GM12878 (cell line): Measurements from ENCODE around the gene ZNF532. TPM values are rescaled to one million over a fixed set of nuclear protein-coding genes. Genes with fewer than 3 reads are reported as not detected.

Experiments
- ATAC-seq: fragments of 200-7000 bp; cut with Tn5 transposase; 3 replicates; pipeline ENCODE4 v1.9.1; 2020; ENCODE audit warnings: mild to moderate bottlenecking, moderate library complexity
- BruUV-seq: library from RNA; stranded (reverse); fragments of 400-500 nt; replicated peaks from 2 replicates; lab custom pipeline; 2021; lab: Mats Ljungman, UMichigan
- CTCF ChIA-PET: fragments of 300-600 bp; sonication (Branson Sonifier 250); formaldehyde crosslinking; extraction: SDS; loops from one replicate; lab custom pipeline; 2021; ENCODE audit warnings: inconsistent platforms; lab: Yijun Ruan, JAX
- POLR2A ChIA-PET: fragments of 350-600 bp; formaldehyde crosslinking; extraction: SDS; loops from one replicate; lab custom pipeline; 2021; ENCODE audit warnings: inconsistent platforms; lab: Charles Lee
- RAD21 ChIA-PET: fragments of 300-600 bp; sonication (Branson Sonifier 250); formaldehyde crosslinking; loops from one replicate; lab custom pipeline; 2023; ENCODE audit warnings: antibody characterized with exemption; ENCODE audit not compliant: unreplicated experiment; lab: Charles Lee
- SMC1A ChIA-PET: fragments of 300-600 bp; sonication (Branson Sonifier 250); formaldehyde crosslinking; loops from one replicate; lab custom pipeline; 2023; ENCODE audit not compliant: unreplicated experiment, uncharacterized antibody; lab: Charles Lee
- DNase-seq: peaks from one replicate; pipeline ENCODE4 v3.0.0-alpha.2; 2011; ENCODE audit warnings: low read depth, low spot score
- FAIRE-seq: peaks from 3 replicates; lab custom pipeline; 2011; peaks lifted over from hg19 to GRCh38; lab: Jason Lieb, UNC
- H2AFZ ChIP-seq: 2 replicates; pipeline ENCODE4 v1.6.0; 2011; ENCODE audit warnings: low read depth, low read length, control low read depth; ENCODE audit not compliant: control insufficient read depth
- H3K27ac ChIP-seq: 2 replicates; pipeline ENCODE4 v1.5.1; 2011; ENCODE audit warnings: control low read depth; ENCODE audit not compliant: control insufficient read depth, insufficient read depth
- H3K27me3 ChIP-seq, 2 experiments: replicated peaks in 1 of 2; 2 replicates each; pipeline versions ENCODE4 v1.6.0 to v1.6.1; 2011; ENCODE audit warnings: low read length in 1 of 2; ENCODE audit not compliant: control insufficient read depth in 2 of 2, insufficient read depth in 2 of 2
- H3K36me3 ChIP-seq, 2 experiments: 2 replicates each; pipeline ENCODE4 v1.5.1; 2011; ENCODE audit warnings: low read length in 1 of 2; ENCODE audit not compliant: control insufficient read depth in 2 of 2, insufficient read depth in 2 of 2
- H3K4me1 ChIP-seq: 2 replicates; pipeline ENCODE4 v1.6.1; 2011; ENCODE audit warnings: mild to moderate bottlenecking, low read length, moderate library complexity, mixed read lengths; ENCODE audit not compliant: control insufficient read depth, insufficient read depth
- H3K4me2 ChIP-seq: 2 replicates; pipeline ENCODE4 v1.6.0; 2011; ENCODE audit warnings: control low read depth; ENCODE audit not compliant: control insufficient read depth, insufficient read depth
- H3K4me3 ChIP-seq: fragments of 200-600 bp; sonication (generic); 2 replicates; pipeline ENCODE4 v1.5.1; 2016
- H3K79me2 ChIP-seq: 2 replicates; pipeline ENCODE4 v1.6.0; 2011; ENCODE audit warnings: low read length; ENCODE audit not compliant: control insufficient read depth, insufficient read depth
- H3K9ac ChIP-seq: 2 replicates; pipeline ENCODE4 v1.8.0; 2011; ENCODE audit warnings: low read length, control low read depth, mixed read lengths; ENCODE audit not compliant: control insufficient read depth, insufficient read depth
- H3K9me3 ChIP-seq: replicated peaks from 3 replicates; pipeline ENCODE4 v1.5.1; 2011; ENCODE audit warnings: mild to moderate bottlenecking, low read length; ENCODE audit not compliant: control insufficient read depth, insufficient read depth
- H4K20me1 ChIP-seq: 2 replicates; pipeline ENCODE4 v1.6.0; 2011; ENCODE audit not compliant: control insufficient read depth, insufficient read depth
- KDM1A ChIP-seq: fragments of 200-600 bp; sonication (generic); IDR thresholded peaks from 2 replicates; pipeline ENCODE4 v1.6.1; 2016; ENCODE audit warnings: borderline replicate concordance
- NRF1 ChIP-seq: conservative IDR thresholded peaks from 2 replicates; pipeline ENCODE4 v1.6.1; 2011; ENCODE audit warnings: mild to moderate bottlenecking, low read depth, low read length, improper control_type of control experiment
- POLR2A ChIP-seq: IDR thresholded peaks from 2 replicates; pipeline ENCODE4 v1.6.1; 2011; ENCODE audit warnings: low read depth, mild to moderate bottlenecking, low read length
- WGBS: methylation state at CpG from one replicate; pipeline ENCODE4 v1.1.6; 2016; ENCODE audit warnings: low lambda C conversion rate; ENCODE audit not compliant: insufficient replicate concordance, insufficient coverage; ENCODE audit errors: missing lambda C conversion rate; 5-methylcytosine and 5-hydroxymethylcytosine counted together
- in situ Hi-C: fragments of 300-500 bp; cut with MboI; formaldehyde crosslinking; loops from 9 replicates; pipeline ENCODE4 v1.14.3; 2018; ENCODE audit warnings: mixed read lengths
- intact Hi-C: fragments of 100-400 bp; cut with micrococcal nuclease; formaldehyde crosslinking; loops from one replicate; pipeline ENCODE4 v1.14.2; 2022; ENCODE audit not compliant: unreplicated experiment
- polyA plus RNA-seq, 11 experiments: library from polyadenylated mRNA; depleted of rRNA in 4 of 11; unstranded in 6 of 11; stranded (reverse) in 5 of 11; fragments of >200 nt; fragmentation: Nextera tagmentation in 4 of 11; fragmentation: Illumina TruSeq in 1 of 11; extraction: Ambion mirVana in 4 of 11; extraction: Trizol in 1 of 11; gene quantifications; 1 replicate in 1 of 11; 2 replicates in 10 of 11; pipeline versions ENCODE4 v1.2.1 to v1.2.3, GENCODE V29; 2011 to 2016; ENCODE audit warnings: inconsistent platforms in 2 of 11, missing spikeins in 2 of 11, low read depth in 1 of 11
- total RNA-seq, 4 experiments: library from RNA; depleted of rRNA in 3 of 4; stranded (reverse); fragments of >200 nt in 3 of 4; fragmentation: Illumina TruSeq in 1 of 4; extraction: Trizol in 1 of 4; gene quantifications; 2 replicates each; pipeline versions ENCODE4 v1.2.1 to v1.2.3, GENCODE V29; 2013 to 2021
- TF ChIP-seq, protein P1 (sequence below): IDR thresholded peaks from 2 replicates; pipeline ENCODE4 v1.6.1; 2011; ENCODE audit warnings: low read depth, low read length, improper control_type of control experiment, borderline replicate concordance

Gene ZNF532
- total and polyA plus RNA-seq, 10 of the 15 experiments (the other 5 are each of a cell fraction or from before 2014, with no cell fraction given) = 0.44 to 3.4 (median 1.4) TPM

DNA sequence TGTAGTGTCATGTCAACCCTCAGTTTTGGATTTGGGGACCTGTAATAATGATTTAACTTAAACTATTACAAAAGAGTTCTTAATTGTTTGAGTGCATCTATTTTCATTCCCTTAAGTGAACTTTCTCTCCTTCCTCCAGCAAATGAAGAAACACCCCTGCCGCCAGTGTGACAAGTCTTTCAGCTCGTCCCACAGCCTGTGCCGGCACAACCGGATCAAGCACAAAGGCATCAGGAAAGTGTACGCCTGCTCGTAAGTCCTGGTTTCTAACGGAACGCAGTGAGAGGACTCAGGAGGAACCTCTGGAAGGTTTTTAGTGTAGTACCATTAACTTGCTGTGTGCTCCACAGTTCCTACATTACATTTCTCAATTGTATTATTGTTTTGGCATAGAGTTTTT is 114.2 kb downstream of the ZNF532 start (continued):
- TF ChIP-seq, protein P1, sequence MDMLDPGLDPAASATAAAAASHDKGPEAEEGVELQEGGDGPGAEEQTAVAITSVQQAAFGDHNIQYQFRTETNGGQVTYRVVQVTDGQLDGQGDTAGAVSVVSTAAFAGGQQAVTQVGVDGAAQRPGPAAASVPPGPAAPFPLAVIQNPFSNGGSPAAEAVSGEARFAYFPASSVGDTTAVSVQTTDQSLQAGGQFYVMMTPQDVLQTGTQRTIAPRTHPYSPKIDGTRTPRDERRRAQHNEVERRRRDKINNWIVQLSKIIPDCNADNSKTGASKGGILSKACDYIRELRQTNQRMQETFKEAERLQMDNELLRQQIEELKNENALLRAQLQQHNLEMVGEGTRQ = no peak
- no peak for TF ChIP-seq KDM1A
- TF ChIP-seq POLR2A = no peak
- TF ChIP-seq, all 136 proteins: peak for 0

DNA sequence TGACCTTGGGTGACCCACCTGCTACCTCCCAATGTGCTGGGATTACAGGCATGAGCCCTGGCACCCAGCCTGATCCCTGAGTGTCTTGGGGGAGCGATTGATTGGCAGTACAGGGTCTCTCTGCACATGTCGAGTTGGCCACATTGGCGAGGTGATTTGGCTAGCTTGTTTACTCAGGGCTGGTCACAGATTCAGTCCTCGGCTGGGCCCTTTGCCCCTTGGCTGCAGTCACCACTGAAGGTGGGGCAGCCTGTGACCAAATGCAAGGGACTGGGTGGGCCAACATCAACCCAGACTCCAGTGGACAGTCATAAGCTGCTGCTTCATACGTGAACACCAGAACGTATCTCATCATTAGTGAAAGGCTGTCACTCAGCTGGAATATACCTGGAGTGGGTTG is 114.9 kb downstream of the ZNF532 start:
- H3K4me2 ChIP-seq = no peak overlapping the region
- RAD21 ChIA-PET = interaction anchor here (0.9 kb wide), 1 partner anchor 218 kb away, joined by 3 read pairs; no protein-coding TSS in a partner anchor
- no peak overlapping the region for H3K4me3 ChIP-seq
- H2AFZ ChIP-seq = no peak overlapping the region
- H3K4me1 ChIP-seq = peaks cover 15% of the 10 kb centered on the region
- POLR2A ChIA-PET = interaction anchor here (1.3 kb wide), 1 partner anchor 8 kb away, joined by 3 read pairs; no protein-coding TSS in a partner anchor
- H4K20me1 ChIP-seq = no peaks in the 10 kb centered on the region
- intact Hi-C loops = no loop called here
- peaks cover 0 to 5% of the 10 kb centered on the region in 2 experiments; a peak in 1 of 4 replicates for H3K36me3 ChIP-seq
- H3K27me3 ChIP-seq = no peaks in the 10 kb centered on the region
- no TSS peak for BruUV-seq
- no peaks in the 10 kb centered on the region for H3K9me3 ChIP-seq
- DNase-seq = no peak
- no peak for ATAC-seq
- H3K9ac ChIP-seq = no peak overlapping the region
- no peaks in the 10 kb centered on the region for H3K79me2 ChIP-seq
- no peak for FAIRE-seq
- TF ChIP-seq NRF1 = no peak
- TF ChIP-seq, all 136 proteins: peak for 0
- CTCF ChIA-PET = interaction anchor here (0.5 kb wide), 1 partner anchor 1534 kb away, joined by 3 read pairs; no protein-coding TSS in a partner anchor
- no peak overlapping the region for H3K27ac ChIP-seq
- SMC1A ChIA-PET = interaction anchor here (0.8 kb wide), 1 partner anchor 17 kb away, joined by 3 read pairs; no protein-coding TSS in a partner anchor
- 82% methylated on average over 6 of the region's 6 CpGs for WGBS
- in situ Hi-C loops = loop anchor here (25.0 kb wide), 1 partner anchor 908 kb away; the partner anchor contains the start of gene PMAIP1
